Fibroblast of lung (primary cell): ENCODE data around the gene ZNF771.

Experiments used
- CTCF ChIP-seq, 2 donors: IDR thresholded peaks in 1 of 2; conservative IDR thresholded peaks in 1 of 2; 1 replicate in 1 of 2; 2 replicates in 1 of 2; pipeline ENCODE4 v1.5.1; 2011 to 2012; ENCODE audit warnings: low read length in 2 of 2, control low read depth in 1 of 2, inconsistent platforms in 1 of 2, low read depth in 1 of 2, mild to moderate bottlenecking in 1 of 2
- EZH2 ChIP-seq: IDR thresholded peaks from 2 replicates; pipeline ENCODE4 v1.5.1; 2012; ENCODE audit warnings: low read length, control low read depth, mild to moderate bottlenecking; ENCODE audit errors: missing control alignments

DNA sequence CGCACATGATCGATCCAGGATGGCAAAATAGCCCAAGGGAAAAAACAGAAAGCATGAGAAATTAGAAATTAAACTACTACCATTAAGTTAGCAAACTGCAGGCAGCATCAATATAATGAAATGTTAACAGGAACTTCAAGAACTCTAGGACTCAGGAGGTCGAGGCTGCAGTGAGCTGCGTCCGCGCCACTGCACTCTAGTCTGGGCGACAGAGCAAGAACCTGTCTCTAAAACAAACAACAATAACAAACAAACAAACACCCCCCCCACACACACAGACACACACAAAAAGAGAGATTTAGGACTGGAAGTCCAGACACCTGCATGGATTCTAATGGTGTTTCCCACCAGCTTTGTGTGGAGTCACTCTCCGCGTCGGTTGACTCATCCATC is 38.8 kb downstream of the ZNF771 start:
- TF ChIP-seq CTCF (conservative IDR thresholded peaks at IDR 0.05 in 1 of 2, IDR thresholded peaks at IDR 0.05 in 1 of 2; ENCODE audit: low read depth in 1 of 2, low read length in 2 of 2) (no peak), EZH2 (no peak)
